GM21723 (cell line): ENCODE results near the gene LRP8.
A peak's percentile ranks its signal among the peaks of the same experiment; 100 is the strongest.

Source experiments
- ATAC-seq: cut with Tn5 transposase; IDR thresholded peaks from one replicate; pipeline ENCODE4 v1.9.1; 2021; ENCODE audit warnings: mild to moderate bottlenecking, moderate library complexity; ENCODE audit not compliant: unreplicated experiment

LRP8 gene

GRCh38 chr1:53341521-53341895 lies 13.6 kb upstream of the LRP8 start:
- no peak for ATAC-seq

GRCh38 chr1:53340660-53341520 lies 13.0 kb upstream of the LRP8 start:
- no peak for ATAC-seq

- ATAC-seq = no peak
Observed at GRCh38 chr1:53339736-53340635, 12.1 kb upstream of the LRP8 start.

DNA sequence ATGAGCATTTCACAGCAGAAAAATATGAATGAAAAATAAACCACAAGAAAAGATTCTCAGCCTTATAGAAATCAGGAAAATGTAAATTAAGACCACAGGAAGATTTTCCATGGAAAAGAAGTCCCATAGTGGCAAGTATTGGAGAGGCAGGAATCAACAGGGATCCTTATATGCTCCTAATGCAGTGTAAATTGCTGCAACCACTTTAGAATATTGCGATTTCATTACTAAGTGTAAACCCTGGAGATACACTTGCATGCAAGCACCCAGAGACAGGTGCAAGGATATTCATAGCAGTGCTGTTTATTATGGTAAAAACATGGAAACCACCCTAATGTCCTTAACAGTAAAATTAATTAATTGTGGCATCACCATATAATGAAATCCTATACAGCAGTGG lies 10.6 kb upstream of the LRP8 start:
- no peak for ATAC-seq

DNA sequence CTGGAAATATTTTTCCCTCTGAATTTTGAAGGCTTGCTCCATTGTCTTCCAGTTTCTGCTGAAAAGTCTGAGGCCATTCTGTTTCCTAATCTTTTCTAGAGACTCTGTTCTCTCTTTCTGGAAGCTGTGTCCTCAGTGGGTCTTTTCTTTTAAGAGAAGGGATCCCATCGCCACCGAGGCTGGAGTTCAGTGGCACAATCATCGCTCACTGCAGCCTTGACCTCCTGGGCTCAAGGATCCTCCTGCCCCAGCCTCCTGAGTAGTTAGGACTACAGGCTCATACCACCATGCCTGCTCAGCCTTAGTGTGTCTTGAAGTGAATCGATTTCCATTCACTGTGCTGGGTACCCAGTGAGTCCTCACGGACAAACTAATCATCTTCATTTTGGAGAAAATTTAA lies 9.6 kb upstream of the LRP8 start:
- ATAC-seq = no peak

DNA sequence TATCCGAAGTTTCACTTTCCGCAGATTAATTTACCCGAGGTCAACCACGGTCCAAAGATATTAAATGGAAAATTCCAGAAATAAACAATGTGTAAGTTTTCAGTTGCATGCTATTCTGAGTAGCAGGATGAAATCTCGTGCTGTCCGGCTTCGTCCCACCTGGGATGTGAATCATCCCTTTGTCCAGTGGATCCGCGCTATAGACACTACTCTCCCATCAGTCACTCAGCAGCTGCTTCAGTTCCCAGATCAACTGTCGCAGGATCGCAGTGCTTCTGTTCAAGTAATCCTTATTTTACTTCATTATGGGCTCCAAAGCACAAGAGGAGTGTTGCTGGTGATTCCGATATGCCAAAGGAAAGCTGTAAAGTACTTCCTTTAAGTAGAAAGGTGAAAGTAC lies 8.3 kb upstream of the LRP8 start:
- no peak for ATAC-seq

DNA sequence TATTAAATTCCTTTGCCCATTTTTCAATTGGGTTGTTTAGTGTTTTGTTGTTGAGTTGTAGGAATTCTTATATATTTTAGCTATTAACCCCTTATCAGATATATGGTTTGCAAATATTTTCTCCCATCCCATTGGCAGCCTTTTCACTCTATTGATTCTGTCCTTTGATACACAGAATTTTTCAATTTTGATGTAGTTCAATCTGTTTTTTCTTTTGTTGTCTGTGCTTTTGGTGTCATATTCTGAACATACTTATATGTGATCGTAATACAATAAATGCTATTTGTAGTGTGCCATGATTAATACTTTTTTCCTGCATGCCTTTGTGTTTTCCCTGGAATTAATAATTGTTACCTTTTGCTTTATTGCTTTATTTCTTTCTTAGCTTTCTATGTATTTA lies 7.8 kb upstream of the LRP8 start:
- ATAC-seq = no peak

DNA sequence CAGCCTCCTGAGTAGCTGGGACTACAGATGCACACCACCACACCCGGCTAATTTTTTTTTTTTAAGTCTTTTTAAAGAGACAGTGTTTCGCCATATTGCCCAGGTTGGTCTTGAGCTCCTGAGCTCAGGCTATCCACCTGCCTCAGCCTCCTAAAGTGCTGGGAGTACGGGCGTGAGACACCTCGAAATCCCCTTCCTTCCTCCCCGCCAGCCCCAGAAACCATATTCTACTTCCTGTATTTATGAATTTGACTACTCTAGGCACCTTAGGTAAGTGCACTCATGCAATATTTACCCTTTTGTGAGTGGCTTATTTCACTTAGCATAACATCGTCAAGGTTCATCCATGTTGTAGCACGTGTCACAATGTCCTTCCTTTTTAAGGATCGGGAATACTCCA lies 6.9 kb upstream of the LRP8 start:
- ATAC-seq = no peak

DNA sequence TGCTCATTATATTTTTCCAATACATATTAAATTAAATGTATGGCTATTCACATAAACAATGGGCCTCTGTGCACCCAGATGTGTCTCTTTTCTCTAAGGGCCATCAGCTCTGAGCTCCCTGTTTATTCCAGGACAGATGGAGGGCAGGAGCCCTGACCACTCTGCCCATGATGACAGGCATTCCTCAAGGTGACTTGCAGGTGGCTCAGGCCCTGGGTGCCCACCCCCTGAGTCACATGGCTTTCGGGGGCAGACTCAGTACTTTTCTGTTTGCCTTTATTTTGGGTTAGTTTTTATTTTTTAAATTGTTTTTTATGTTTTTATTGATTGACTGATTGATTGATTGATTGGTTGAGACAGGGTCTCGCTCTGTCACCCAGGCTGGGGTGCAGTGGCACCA lies 6.4 kb upstream of the LRP8 start:
- ATAC-seq = no peak

DNA sequence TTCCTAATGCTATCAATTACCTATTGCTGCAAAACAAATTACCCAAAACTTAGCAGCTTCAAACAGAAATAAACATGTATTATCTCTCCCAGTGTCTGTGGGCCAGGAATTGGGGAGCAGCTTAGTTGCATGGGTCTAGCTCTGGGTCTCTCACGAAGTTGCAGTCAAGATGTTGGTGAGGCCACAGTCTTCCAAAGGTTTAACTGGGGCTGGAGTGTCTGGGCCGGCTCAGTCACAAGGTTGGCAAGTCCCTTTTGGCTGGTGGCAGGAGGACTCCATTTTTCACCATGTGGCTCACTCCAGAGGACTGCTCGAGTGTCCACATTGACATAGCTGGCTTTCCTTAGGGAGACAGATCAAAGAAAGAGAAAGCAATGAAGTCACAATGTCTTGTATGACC lies 5.0 kb upstream of the LRP8 start:
- ATAC-seq = no peak

GRCh38 chr1:53332186-53332564 lies 4.3 kb upstream of the LRP8 start:
- ATAC-seq = no peak

- no peak for ATAC-seq
Observed at GRCh38 chr1:53331446-53332185, 3.7 kb upstream of the LRP8 start.

- ATAC-seq = no peak
Observed at GRCh38 chr1:53330819-53331218, 2.9 kb upstream of the LRP8 start.

DNA sequence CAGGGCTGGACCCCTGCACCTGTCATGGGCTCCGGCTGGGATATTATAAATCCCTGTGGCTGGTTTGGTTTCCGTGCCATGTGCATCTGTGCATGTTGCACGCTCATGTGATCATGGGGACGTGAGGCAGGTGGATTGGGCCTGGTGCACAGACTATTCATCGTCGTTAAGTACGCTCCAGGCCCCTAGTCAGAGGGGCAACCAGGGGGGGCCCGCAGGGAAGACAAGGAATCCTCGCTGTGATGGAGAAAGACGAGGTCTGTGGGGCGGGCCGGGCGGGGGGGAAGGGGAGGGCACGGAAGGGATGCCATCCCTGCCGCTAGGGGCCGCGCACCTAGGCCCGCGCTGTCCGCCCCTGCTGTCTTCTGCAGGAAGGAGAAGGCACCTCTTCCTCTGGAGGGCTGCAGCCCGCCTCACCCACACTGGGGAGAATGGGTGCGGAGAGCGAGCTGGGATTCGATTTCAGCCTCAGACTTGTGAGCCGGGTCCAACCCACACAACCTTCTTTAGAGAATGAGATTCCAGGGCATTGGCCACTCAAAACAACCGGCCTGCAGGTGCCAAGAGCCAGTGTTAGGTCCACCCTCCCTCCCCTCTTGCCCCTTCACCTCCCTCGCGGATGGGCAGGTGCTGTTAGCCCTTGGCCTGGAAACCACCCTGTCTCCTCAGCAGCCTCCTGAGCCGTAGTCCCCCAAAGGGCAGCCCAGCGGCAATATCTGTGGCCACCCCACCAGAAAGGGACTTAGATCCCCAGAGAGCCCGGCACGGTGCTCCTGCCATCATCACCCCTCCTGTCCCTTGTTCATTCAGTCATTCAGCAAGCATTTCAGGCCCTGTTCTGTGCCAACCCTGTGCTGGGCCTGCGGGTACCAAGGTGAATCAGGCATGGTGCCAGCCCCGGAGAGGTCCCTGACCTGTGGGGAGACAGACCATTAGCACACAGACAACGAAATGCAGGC lies 950 bp upstream of the LRP8 start:
- ATAC-seq = no peak

DNA sequence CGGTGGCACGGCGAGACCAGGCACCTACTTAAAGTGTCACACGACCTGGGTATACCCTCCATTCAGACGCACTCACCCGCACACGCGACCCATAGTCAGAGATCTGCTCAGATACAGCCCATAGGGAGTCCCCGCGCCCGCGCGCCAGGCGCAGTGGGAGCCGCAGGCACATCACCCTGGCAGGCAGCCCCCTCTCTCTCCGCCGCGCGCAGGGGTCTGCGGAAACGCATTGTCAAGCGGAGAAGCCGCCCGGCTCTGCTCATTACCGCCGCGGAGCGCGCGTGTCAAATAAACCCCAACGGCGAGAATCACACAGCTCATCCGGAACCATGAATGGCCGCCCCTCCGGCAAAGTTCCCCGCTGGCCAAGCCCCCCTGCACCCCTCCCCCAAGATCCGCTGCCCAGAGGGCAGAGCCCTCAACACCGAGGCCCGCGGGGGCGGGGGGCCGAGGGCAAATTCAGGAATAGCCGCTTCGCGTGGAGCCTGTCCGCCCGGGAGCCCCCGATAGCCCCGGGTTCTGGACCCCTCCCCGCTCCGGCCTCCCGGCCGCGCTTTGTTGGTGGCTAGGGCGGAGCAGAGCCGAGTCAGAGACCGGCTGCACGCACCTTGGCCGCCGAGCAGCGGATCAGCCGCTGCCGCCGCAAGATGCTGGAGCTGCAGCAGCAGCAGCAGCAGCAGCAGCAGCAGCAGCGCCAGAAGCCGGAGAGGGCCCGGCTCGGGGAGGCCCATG lies 522 bp downstream of the LRP8 start:
- ATAC-seq = peak; percentile 8

DNA sequence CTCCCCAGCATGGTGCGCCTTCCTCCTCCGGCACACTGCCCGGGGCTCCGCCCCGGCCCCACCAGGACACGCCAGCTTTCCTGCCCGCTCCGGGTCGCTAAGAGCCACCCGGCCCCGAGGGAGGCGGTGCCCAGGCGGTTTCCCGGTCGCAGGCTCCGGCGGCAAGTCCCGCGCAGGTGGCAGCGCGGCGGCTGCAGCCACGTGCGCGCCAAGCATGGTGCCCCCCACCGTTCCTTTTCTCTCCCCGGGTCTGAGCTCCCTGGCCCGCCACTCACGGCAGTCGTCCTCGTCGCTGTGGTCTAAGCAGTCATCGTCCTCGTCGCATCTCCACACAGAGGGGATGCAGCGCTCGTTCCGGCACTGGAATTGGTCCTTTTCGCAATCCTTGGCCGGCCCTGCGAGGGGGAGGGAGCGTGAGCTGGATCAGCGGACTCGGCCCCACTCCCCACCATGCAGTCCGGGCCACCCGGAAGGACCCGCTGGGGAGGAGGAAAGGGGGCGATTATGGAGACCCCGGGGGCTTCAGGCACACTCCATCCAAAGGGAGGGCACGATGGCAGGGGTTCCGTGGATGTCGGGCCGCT lies 1.2 kb downstream of the LRP8 start:
- ATAC-seq = peak; percentile 36

DNA sequence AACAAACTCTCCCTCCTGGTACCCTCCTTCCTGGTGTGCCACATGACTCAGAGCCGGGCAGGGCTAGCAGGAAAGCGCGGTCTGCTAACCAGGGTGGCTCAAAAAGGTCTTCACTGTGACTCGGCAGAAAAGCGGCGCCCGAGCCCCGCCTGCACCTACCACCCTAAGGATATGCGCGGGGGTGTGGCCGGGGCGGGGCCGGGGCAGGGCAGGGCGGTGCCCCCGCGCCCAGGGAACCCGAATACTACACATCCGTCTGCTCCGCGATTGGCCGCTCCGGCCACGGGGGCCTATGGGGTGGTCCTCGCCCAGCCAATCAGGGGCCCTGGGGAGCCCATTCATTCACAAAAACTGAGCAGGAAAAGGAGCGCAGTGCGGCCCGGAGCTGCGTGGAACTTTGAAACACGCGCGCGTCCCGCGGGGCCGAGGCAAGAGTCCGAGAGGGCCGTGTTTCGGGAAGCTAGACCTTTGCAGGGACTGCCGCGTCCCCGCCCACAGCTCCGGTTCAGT lies 1.7 kb downstream of the LRP8 start:
- ATAC-seq = peak; percentile 82

DNA sequence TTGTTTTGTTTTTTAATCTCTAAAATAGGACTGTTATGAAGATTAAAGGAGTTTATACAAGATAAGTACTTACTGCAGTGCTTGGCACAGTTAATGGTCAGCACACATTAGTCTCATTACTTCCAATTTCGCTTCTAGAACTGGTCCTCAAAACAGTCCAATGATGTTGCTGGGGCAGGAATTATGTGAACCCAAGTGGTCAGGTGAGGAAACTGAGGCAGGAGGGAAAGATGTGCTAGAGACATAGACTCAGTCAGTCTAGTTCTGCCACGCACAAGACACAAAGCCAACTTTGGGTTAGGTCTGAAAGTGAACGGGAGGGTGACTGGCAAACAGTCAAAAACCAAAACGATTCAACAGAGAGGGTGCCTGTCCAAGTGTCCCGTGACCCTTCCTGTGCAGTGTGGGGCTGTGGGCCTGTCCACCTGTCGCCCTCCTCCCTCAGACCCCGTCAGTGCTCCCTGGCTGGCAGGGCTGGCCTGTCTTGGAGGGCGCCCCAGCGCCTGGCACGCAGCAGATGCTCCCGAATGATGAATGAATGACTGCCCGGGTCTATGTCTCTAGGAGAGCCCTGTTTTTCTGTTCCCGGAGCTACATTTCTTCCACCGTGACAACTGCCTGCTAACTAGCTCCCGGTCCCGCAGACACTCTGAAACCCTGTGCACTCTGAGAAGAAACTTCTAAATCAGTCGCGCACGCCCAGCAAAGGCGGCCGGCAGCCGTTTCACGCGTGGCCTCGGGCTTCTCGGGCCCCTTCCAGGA lies 2.4 kb downstream of the LRP8 start:
- ATAC-seq = no peak
